ENCODE measurements around the gene KRTAP19-8.

Gene KRTAP19-8

GRCh38 chr21:31038376-31038775, at the start of gene KRTAP19-8:
Gene KRTAP19-8 (minus strand): TSS chr21:31038476. CDS start chr21:31038443, 33 bp downstream.
- no peak for DNase-seq

- no peak for DNase-seq
These were observed 49.6 kb upstream of the KRTAP19-8 start for GRCh38 chr21:31087639-31088473.

GRCh38 chr21:31084689-31085088, 46.4 kb upstream of the KRTAP19-8 start:
- DNase-seq, result no peak

- DNase-seq, result no peak
These were observed 40.5 kb upstream of the KRTAP19-8 start for GRCh38 chr21:31078796-31079195.

- no peak for DNase-seq
These were observed 39.9 kb upstream of the KRTAP19-8 start for GRCh38 chr21:31078216-31078615.

GRCh38 chr21:31075848-31076247, 37.6 kb upstream of the KRTAP19-8 start:
- no peak for DNase-seq

GRCh38 chr21:31072533-31072932, 34.3 kb upstream of the KRTAP19-8 start:
- no peak for DNase-seq

- DNase-seq, result no peak
These were observed 26.5 kb upstream of the KRTAP19-8 start for GRCh38 chr21:31064803-31065202.

- DNase-seq, result no peak
These were observed 14.3 kb upstream of the KRTAP19-8 start for GRCh38 chr21:31052489-31053142.

GRCh38 chr21:31050577-31051157, 12.4 kb upstream of the KRTAP19-8 start:
- no peak for DNase-seq

GRCh38 chr21:31045841-31046240, 7.6 kb upstream of the KRTAP19-8 start:
- no peak for DNase-seq

GRCh38 chr21:31043471-31043870, 5.2 kb upstream of the KRTAP19-8 start:
- DNase-seq, result no peak

GRCh38 chr21:31042080-31042464, 3.8 kb upstream of the KRTAP19-8 start:
- no peak for DNase-seq

GRCh38 chr21:31041295-31042079, 3.2 kb upstream of the KRTAP19-8 start:
- DNase-seq, result no peak

GRCh38 chr21:31034378-31034777, 3.9 kb downstream of the KRTAP19-8 start:
- DNase-seq, result no peak

GRCh38 chr21:31030367-31031106, 7.7 kb downstream of the KRTAP19-8 start:
- DNase-seq, result no peak

GRCh38 chr21:31023680-31024079, 14.6 kb downstream of the KRTAP19-8 start:
- no peak for DNase-seq

- no peak for DNase-seq
These were observed 16.0 kb downstream of the KRTAP19-8 start for GRCh38 chr21:31022306-31022705.

- DNase-seq, result no peak
These were observed 20.0 kb downstream of the KRTAP19-8 start for GRCh38 chr21:31018232-31018631.

- no peak for DNase-seq
These were observed 23.4 kb downstream of the KRTAP19-8 start for GRCh38 chr21:31014891-31015290.

GRCh38 chr21:31012133-31013089, 25.9 kb downstream of the KRTAP19-8 start:
- DNase-seq, result no peak

Measured in NK-92 treated with Interleukin-12 subunit alpha and Interleukin-12 subunit beta, amount 100 ng/mL, for 24 hours (cell line).